Measurements from ENCODE around the gene REX1BD. TPM values are rescaled to one million over a fixed set of nuclear protein-coding genes. Genes with fewer than 3 reads are reported as not detected.

The REX1BD gene
- total and polyA plus RNA-seq, 2 of the 4 experiments (the other 2 are of a cell fraction): 14.2 to 44.6 TPM

GRCh38 chr19:18601875-18602274 lies 13.3 kb downstream of the REX1BD start:
- Histone ChIP-seq H3K36me3 (ENCODE audit: control insufficient read depth, insufficient read depth, low read length) (no peaks in the 10 kb centered on the region), H2BK20ac (ENCODE audit: low read depth, low read length) (no peak overlapping the region), H3K9ac (ENCODE audit: low read depth, low read length) (no peak overlapping the region), H4K5ac (ENCODE audit: low read depth, low read length) (no peak overlapping the region), H3K27ac (ENCODE audit: insufficient read depth, low read length) (no peak overlapping the region), H3K4me2 (ENCODE audit: low read depth, low read length) (no peak overlapping the region), H2BK15ac (ENCODE audit: low read depth, low read length) (no peak overlapping the region), H3K4me1 (ENCODE audit: control insufficient read depth, insufficient read depth, low read length) (no peaks in the 10 kb centered on the region; the same call in 1 of the 2 replicates), H2AK9ac (replicated peaks; ENCODE audit: low read depth, low read length, poor library complexity) (no peak overlapping the region), H3K14ac (replicated peaks; ENCODE audit: low read depth, low read length) (no peak overlapping the region), H2AFZ (replicated peaks; ENCODE audit: low read length, poor library complexity) (no peak overlapping the region), H4K8ac (ENCODE audit: low read depth in 2 of 2, low read length in 2 of 2) (no peak overlapping the region), H3K4me3 (ENCODE audit: insufficient read depth, low read depth, low read length) (no peak overlapping the region), H4K20me1 (ENCODE audit: insufficient read depth, low read length) (peaks cover 5% of the 10 kb centered on the region; the same call in 1 of the 2 replicates), H3K9me3 (ENCODE audit: control insufficient read depth, insufficient read depth, low read length) (no peaks in the 10 kb centered on the region), H4K91ac (ENCODE audit: insufficient read depth, low read depth, low read length) (no peak overlapping the region), H3K27me3 (ENCODE audit: control insufficient read depth, insufficient read depth, low read length) (peaks cover 35% of the 10 kb centered on the region), H3K23ac (ENCODE audit: low read depth, low read length) (no peak overlapping the region), H3K18ac (ENCODE audit: low read depth, low read length) (no peak overlapping the region), H3K4ac (ENCODE audit: low read depth, low read length) (no peak overlapping the region), H2BK5ac (ENCODE audit: low read depth, low read length, poor library complexity, severe bottlenecking) (no peak overlapping the region), H3K56ac (ENCODE audit: extremely low read depth, insufficient read depth, low read length) (no peak overlapping the region), H2BK120ac (ENCODE audit: low read depth, low read length) (no peak overlapping the region), H3K79me1 (ENCODE audit: low read depth in 1 of 2, low read length in 2 of 2) (no peaks in the 10 kb centered on the region), H3K9me1 (ENCODE audit: insufficient read depth, low read length) (no peaks in the 10 kb centered on the region), H2AK5ac (ENCODE audit: low read depth, low read length) (no peak overlapping the region)
- ChIA-PET CTCF (no interaction called here), POLR2A (ENCODE audit: unreplicated experiment) (no interaction called here)
- no CpG with 5 or more reads among the region's 4 CpGs for WGBS, 2 experiments (ENCODE audit: extremely low coverage in 2 of 2, insufficient read length in 1 of 2)
- DNase-seq: no peak
- no peak for ATAC-seq (ENCODE audit: low read depth)
- TF ChIP-seq BHLHE40 (IDR thresholded peaks at IDR 0.05; ENCODE audit: low read depth, low read length) (no peak), FOS (IDR thresholded peaks at IDR 0.05; ENCODE audit: low read depth, low read length) (no peak), CHD1 (IDR thresholded peaks at IDR 0.05; ENCODE audit: low read depth, low read length) (no peak), RAD21 (IDR thresholded peaks at IDR 0.05; ENCODE audit: low read length) (no peak), SMC3 (IDR thresholded peaks at IDR 0.05; ENCODE audit: low read depth, low read length) (no peak), CEBPB (IDR thresholded peaks at IDR 0.05; ENCODE audit: low read depth, low read length) (no peak), NFE2L2 (IDR thresholded peaks at IDR 0.05; ENCODE audit: low read depth, low read length) (no peak)
- TF ChIP-seq, protein P1, sequence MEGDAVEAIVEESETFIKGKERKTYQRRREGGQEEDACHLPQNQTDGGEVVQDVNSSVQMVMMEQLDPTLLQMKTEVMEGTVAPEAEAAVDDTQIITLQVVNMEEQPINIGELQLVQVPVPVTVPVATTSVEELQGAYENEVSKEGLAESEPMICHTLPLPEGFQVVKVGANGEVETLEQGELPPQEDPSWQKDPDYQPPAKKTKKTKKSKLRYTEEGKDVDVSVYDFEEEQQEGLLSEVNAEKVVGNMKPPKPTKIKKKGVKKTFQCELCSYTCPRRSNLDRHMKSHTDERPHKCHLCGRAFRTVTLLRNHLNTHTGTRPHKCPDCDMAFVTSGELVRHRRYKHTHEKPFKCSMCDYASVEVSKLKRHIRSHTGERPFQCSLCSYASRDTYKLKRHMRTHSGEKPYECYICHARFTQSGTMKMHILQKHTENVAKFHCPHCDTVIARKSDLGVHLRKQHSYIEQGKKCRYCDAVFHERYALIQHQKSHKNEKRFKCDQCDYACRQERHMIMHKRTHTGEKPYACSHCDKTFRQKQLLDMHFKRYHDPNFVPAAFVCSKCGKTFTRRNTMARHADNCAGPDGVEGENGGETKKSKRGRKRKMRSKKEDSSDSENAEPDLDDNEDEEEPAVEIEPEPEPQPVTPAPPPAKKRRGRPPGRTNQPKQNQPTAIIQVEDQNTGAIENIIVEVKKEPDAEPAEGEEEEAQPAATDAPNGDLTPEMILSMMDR (conservative IDR thresholded peaks at IDR 0.05; ENCODE audit: low read depth, low read length): no peak
- TF ChIP-seq, protein P2, sequence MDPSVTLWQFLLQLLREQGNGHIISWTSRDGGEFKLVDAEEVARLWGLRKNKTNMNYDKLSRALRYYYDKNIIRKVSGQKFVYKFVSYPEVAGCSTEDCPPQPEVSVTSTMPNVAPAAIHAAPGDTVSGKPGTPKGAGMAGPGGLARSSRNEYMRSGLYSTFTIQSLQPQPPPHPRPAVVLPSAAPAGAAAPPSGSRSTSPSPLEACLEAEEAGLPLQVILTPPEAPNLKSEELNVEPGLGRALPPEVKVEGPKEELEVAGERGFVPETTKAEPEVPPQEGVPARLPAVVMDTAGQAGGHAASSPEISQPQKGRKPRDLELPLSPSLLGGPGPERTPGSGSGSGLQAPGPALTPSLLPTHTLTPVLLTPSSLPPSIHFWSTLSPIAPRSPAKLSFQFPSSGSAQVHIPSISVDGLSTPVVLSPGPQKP (IDR thresholded peaks at IDR 0.05; ENCODE audit: borderline replicate concordance, low read depth, low read length): no peak
- BruUV-seq (replicated peaks): no TSS peak
- in situ Hi-C loops (cut with MboI; ENCODE audit: low sequenced_read_pairs): no loop called here
- dilution Hi-C loops (cut with HindIII; ENCODE audit: low sequenced_read_pairs, unreplicated experiment): no loop called here
- intact Hi-C loops (cut with micrococcal nuclease): no loop called here

Data from IMR-90 (cell line).